GDM1 (cell line): ENCODE results near the gene LCMT2.
"Not testable (repeated sequence)": the region's sequence is repeated elsewhere in the genome, so short reads cannot be mapped to it uniquely, and the experiment has no call there.

Source experiments
- DNase-seq: peaks from one replicate; lab custom pipeline; 2025; lab: John Stamatoyannopoulos, UW

LCMT2 gene

GRCh38 chr15:43314171-43314570 is 16.2 kb downstream of the LCMT2 start:
- no peak for DNase-seq

GRCh38 chr15:43312378-43312777 is 18.0 kb downstream of the LCMT2 start:
- no peak for DNase-seq

- DNase-seq = no peak
Measured at GRCh38 chr15:43302205-43302817, 28.1 kb downstream of the LCMT2 start, which contains the start of gene TGM7. Gene TGM7 (minus strand): TSS chr15:43302255.

GRCh38 chr15:43299884-43300283 is 30.5 kb downstream of the LCMT2 start:
- DNase-seq = no peak

GRCh38 chr15:43299411-43299810 is 31.0 kb downstream of the LCMT2 start:
- no peak for DNase-seq

GRCh38 chr15:43294091-43294706 is 36.2 kb downstream of the LCMT2 start:
- DNase-seq = no peak

GRCh38 chr15:43293432-43293831 is 36.9 kb downstream of the LCMT2 start:
- DNase-seq = no peak

- DNase-seq = no peak
Measured at GRCh38 chr15:43292375-43293078, 37.8 kb downstream of the LCMT2 start.

GRCh38 chr15:43289656-43290055 is 40.7 kb downstream of the LCMT2 start:
- DNase-seq = not testable (repeated sequence)

GRCh38 chr15:43287254-43287653 is 43.1 kb downstream of the LCMT2 start:
- DNase-seq = no peak

- no peak for DNase-seq
Measured at GRCh38 chr15:43286074-43286473, 44.3 kb downstream of the LCMT2 start.

- peak; percentile 15 for DNase-seq
Measured at GRCh38 chr15:43285609-43286037, 44.8 kb downstream of the LCMT2 start.

- no peak for DNase-seq
Measured at GRCh38 chr15:43283526-43283925, 46.8 kb downstream of the LCMT2 start.

- no peak for DNase-seq
Measured at GRCh38 chr15:43281926-43282602, 48.3 kb downstream of the LCMT2 start.

- no peak for DNase-seq
Measured at GRCh38 chr15:43280996-43281395, 49.4 kb downstream of the LCMT2 start.

- no peak for DNase-seq
Measured at GRCh38 chr15:43279496-43279895, 50.9 kb downstream of the LCMT2 start.

- DNase-seq = no peak
Measured at GRCh38 chr15:43278869-43279268, 51.5 kb downstream of the LCMT2 start.

- DNase-seq = no peak
Measured at GRCh38 chr15:43277901-43278300, 52.5 kb downstream of the LCMT2 start.

GRCh38 chr15:43277231-43277823 is 53.0 kb downstream of the LCMT2 start:
- no peak for DNase-seq

GRCh38 chr15:43276563-43277200 is 53.7 kb downstream of the LCMT2 start:
- no peak for DNase-seq

GRCh38 chr15:43275740-43276562 is 54.4 kb downstream of the LCMT2 start:
- DNase-seq = no peak
